Activated T-cell treated with anti-CD3 and anti-CD28 coated beads for 24 hours (primary cell): ENCODE data around the gene PHKA1.
A peak's percentile ranks its signal among the peaks of the same experiment; 100 is the strongest.
"Not testable (repeated sequence)": the region's sequence is repeated elsewhere in the genome, so short reads cannot be mapped to it uniquely, and the experiment has no call there.

Experiments used
- DNase-seq: peaks from one replicate; pipeline ENCODE4 v3.0.0-alpha.2; 2020; ENCODE audit warnings: low read depth

The PHKA1 gene

DNA sequence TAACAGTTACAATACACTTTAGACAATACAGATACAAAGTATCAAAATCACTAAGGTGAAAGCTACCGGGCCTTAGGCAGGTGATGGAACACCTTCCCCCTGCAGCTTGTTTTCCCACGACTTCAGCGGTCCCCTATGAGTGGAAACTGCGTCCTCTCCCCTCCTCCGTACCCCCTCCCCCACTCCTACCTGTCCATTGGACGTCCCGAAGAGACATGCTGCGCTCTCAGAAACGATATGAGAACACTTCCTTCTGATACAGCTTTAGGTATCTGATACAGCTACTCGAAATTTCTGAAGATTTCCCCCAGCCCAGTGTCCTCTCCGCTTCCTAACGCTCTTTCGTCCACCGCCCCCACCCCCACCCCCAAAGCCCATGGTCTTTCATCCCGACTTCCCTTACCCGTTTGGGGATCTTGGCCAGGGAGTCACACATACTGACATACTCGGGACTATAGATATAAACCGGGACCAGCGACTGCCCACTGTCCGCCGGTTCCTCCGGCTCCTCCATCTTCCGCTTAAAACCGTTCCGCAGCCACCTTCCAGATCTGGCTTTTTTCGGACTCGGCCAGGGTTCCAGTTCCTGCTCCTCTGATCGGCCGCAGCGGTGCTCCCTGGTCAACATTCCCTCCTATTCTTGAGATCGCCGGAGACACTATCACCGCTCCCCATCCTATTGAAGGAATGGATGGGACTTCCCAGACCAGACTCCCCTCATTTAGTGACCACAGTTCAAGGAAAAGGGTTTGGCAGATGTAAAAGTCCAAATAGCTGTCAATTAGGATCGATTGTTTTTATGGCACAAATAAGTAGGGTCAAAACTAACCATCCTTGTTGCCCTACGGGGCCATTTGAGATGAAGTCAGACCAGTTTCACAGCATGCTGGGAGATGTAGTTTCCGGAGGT lies 141.6 kb downstream of the PHKA1 start, which contains the start of gene HDAC8:
Gene HDAC8, minus strand, starts transcription at position 596 of the 910 bp plus-strand sequence. Its CDS starts 82 bp downstream, at position 514.
- DNase-seq: peak; percentile 32

DNA sequence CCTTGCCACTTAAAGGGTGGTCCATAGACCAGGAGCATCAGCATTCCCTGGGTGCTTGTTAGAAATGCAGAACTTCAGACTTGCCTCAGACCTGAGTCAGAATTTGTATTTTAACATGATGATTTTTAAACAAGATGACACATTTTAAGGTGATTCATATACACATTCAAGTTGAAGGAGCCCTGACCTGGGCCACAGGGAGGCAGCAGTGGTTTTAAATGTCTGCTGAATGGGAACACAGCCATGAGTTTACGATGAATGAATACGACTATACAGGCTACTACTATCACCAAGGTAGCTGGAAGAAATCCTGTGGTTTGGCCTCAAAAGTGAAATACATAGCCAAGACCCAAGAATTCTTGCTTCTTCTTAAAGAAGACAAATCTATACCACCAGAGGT lies 144.3 kb downstream of the PHKA1 start:
- peak; percentile 0 for DNase-seq

DNA sequence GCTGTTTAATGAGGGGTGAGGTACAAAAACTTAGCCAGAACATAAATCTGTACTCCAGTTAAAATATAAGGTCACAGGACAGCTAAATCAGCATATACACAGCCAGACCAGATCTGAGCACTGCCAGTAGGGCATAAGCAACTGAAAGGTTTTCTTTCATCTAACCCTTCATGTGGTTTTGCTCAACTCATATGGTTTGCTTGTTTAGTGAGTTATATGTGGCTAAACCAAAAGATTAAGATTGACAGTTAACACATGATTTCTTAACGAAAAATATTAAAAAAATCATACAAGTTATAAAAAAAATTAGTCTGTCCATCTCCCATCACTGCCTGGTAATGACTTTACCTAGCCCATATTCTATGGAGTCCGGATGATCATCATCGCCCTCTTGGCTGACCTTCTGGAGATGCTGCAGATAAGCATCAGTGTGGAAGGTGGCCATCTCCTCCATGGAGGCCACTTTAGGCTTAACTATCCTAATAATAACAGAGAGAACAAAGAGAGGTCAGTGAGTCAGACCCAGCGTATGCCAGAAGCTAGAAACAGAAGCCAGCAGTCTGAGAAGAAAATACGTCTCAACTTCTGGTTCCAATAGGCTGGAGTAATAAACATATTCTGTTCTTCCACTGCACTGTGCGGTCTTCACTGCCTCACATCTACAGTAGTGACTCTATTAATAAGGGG lies 145.6 kb downstream of the PHKA1 start:
- no peak for DNase-seq

DNA sequence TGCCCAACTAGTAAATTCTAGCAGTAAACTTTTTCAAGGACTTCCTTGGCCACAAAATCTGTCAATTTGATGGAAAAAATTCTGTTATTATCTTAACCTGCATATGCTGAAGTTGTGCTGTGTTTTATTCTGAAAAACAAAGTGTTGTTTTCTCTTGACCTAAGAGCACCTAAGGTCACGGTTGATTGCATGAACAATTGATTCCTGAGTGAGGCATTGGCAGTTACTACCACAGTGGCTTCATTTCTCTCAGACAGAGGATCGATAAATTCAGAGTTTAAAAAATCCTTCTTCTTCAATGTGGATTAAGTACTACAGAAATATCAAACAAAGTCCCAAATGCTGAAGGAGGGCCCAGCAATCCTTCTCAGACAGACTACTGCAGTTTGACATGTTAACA lies 147.7 kb downstream of the PHKA1 start:
- no peak for DNase-seq

DNA sequence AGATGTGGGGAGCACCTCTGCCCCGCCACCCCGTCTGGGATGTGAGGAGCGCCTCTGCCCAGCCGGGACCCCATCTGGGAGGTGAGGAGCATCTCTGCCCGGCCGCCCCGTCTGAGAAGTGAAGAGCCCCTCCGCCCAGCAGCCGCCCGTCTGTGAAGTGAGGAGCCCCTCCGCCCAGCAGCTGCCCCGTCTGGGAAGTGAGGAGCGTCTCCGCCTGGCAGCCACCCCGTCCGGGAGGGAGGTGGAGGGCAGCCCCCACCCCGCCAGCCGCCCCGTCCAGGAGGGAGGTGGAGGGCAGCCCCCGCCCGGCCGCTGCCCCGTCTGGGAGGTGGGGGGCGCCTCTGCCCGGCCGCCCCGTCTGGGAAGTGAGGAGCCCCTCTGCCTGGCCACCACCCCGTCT lies 154.5 kb downstream of the PHKA1 start:
- not testable (repeated sequence) for DNase-seq

DNA sequence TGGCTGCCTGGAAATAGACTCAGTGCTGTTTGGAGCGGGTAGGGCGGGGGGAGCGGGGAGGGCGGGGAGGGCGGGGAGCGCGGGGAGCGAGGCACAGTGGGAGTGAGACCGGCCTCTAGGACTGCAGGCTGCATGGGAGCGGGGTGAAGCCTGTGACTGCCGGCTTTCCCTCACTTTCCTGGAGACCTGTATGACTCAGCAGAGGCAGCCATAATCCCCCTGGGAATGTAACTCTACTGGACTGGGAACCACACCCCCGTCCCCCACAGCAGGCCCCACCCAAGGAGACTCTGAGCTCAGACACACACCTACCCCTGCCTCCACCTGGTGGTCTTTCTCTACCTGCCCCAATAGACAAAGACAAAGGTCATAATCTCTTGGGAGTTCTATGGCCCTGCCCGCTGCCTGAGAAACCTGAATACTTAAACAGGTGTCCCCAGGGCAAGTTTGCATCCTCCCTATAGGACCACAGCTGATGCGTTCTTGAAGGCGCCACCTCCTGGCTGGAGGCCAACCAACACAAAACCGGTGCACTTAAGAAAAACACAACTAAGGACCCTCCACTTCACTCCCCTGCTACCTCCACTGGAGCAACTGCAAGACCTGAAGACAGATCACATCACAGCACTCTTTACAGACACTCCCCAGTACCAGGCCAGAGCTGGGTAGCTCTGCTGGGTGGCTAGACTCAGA lies 159.5 kb downstream of the PHKA1 start:
- no peak for DNase-seq

DNA sequence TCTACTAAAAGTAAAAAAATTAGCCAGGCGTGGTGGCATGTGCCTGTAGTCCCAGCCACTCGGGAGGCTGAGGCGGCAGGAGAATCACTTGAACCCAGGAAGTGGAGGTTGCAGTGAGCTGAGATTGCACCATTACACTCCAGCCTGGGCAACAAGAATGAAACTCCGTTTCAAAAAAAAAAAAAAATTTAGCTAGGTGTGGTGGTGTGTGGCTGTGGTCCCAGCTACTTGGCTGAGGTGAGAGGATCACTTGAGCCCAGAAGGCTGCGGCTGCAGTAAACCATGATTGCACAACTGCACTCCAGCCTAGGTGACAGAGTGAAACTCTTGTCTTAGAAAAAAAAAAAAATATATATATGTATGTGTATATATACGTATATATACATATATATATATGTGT lies 161.7 kb downstream of the PHKA1 start:
- not testable (repeated sequence) for DNase-seq

DNA sequence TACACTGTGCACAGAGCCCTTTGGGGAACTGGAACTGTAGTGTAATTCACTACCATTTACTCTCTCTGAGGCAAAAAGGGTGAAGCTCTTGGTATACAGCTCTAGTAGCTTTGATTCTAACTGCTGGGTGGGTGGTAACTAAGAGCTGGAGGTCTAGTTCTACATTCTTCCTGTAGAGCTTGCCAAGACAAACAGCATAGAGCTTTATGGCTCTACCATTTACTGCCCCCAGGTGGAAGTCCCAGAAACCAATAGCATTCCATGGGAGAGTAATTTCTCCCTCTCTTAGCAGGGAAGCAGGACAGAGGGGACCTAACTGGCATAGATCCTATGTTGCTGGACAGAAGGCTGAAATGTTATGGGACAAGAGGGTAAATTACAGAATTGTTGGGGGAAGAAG lies 168.1 kb downstream of the PHKA1 start:
- no peak for DNase-seq

DNA sequence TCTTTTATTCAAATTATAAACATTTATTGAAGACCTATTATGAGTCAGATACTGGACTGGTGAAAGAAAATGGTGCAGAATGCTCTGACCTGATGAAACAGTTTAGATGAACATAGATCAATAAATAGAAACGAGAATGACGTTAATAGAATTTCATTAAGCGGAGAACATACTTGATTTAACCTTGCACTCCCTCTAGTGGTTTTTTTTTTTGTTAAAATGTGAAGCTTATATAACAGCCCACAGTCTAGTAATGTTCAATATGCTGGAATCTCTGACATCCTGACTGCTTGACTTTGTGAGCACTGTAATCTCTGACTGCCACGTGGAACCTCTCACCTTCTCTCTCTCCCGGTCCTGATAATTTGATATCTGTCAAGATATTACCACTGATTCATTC lies 173.8 kb downstream of the PHKA1 start:
- no peak for DNase-seq

DNA sequence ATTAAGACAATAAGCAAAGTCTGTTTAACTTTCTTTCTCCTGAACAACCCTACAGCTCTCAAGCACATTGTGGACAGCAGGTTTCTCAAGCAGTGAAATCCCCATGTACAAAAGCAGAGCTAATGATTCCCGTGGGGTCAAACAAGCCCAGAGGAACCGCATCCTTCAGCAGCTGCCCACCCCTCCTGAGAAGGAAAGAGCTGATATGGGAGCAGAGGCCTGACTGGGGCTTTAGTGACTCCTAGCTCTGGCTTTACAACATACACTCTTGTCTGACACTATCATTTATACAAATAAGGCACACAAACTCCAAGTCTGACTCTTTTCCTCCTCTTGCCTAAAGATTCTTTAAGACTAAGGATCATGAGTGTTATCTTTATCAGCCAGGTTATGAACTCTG lies 174.3 kb downstream of the PHKA1 start:
- DNase-seq: no peak

DNA sequence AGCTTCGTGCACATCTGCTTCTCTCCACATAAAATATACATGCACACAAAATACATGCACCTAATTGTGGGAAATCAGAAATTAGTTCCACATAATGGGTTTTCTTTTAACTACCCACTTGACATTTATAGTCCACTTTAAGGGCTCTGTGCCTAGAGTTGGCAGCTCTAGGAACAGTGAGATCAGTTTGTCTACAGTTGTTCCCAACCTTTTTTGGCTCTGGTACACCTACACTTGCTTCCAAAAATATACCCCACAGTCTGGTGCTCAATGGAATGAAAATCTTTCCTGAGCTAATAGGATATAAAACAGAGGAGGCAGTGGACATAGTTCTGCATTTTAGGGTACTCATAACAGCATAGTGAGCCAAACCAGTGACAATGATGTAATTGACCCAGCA lies 177.6 kb downstream of the PHKA1 start:
- no peak for DNase-seq

DNA sequence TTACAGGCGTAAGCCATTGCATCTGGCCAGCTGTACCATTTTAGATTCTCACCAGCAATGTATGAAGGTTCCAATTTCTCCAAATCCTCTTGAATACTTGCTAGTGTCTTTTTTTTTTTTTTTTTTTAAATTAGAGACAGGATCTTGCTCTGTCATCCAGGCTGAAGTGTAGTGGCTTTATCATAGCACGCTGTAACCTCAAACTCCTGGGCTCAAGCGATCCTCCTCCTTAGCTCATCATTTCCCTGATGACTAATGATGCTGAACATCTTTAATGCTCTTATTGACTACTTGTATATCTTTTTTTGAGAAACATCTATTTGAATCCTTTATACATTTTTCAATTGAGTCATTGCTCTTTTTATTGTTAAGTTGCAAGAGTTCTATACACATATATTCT lies 181.7 kb downstream of the PHKA1 start:
- DNase-seq: no peak
